GM12891 (cell line): ENCODE results near the gene AP5S1.

Experiments used
- DNase-seq: peaks from one replicate; pipeline ENCODE4 v3.0.0; 2011; ENCODE audit warnings: low spot score; ENCODE audit not compliant: insufficient read length
- FAIRE-seq: peaks from 2 replicates; lab custom pipeline; 2011; peaks lifted over from hg19 to GRCh38; lab: Jason Lieb, UNC
- PAX5 ChIP-seq: IDR thresholded peaks from 2 replicates; pipeline ENCODE4 v1.6.1; 2011; ENCODE audit warnings: low read length, moderate library complexity, mild to moderate bottlenecking; ENCODE audit not compliant: insufficient read depth, severe bottlenecking
- POLR2A ChIP-seq: IDR thresholded peaks from 2 replicates; pipeline ENCODE4 v1.6.1; 2011; ENCODE audit warnings: low read depth, low read length, control low read depth
- POLR2AphosphoS5 ChIP-seq: IDR thresholded peaks from 2 replicates; pipeline ENCODE4 v1.6.1; 2011; ENCODE audit warnings: low read depth, low read length, control low read depth
- POU2F2 ChIP-seq: IDR thresholded peaks from 2 replicates; pipeline ENCODE4 v1.6.1; 2011; ENCODE audit warnings: low read depth, mild to moderate bottlenecking, control low read depth, low read length, moderate library complexity
- SPI1 ChIP-seq: IDR thresholded peaks from 2 replicates; pipeline ENCODE4 v1.6.1; 2011; ENCODE audit warnings: low read depth, low read length, control low read depth
- TAF1 ChIP-seq: IDR thresholded peaks from 2 replicates; pipeline ENCODE4 v1.6.1; 2011; ENCODE audit warnings: low read depth, low read length, control low read depth

AP5S1 gene

DNA sequence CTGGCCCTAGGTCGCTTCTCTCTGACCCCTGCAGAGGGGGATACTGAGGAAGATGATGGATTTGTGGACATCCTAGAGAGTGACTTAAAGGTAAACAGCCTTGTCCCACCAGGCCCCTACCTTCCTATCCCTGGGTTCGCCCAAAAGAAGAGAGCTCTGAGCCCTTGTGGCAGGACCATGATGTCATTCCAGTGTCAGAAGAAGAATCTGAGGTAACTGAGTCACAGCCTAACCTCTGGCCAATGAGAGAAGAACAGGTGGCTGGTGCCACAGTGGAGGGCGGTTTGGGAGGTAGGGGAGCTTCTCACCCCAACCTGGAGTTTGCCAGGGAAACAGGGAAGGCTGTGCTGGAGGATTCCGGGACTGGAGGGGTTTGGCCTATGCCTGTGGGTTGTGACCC is 19.0 kb upstream of the AP5S1 start:
- DNase-seq (no peak), FAIRE-seq (no peak)
- TF ChIP-seq TAF1 (no peak), POLR2AphosphoS5 (no peak), POLR2A (no peak), SPI1 (no peak), POU2F2 (no peak), PAX5 (no peak)

DNA sequence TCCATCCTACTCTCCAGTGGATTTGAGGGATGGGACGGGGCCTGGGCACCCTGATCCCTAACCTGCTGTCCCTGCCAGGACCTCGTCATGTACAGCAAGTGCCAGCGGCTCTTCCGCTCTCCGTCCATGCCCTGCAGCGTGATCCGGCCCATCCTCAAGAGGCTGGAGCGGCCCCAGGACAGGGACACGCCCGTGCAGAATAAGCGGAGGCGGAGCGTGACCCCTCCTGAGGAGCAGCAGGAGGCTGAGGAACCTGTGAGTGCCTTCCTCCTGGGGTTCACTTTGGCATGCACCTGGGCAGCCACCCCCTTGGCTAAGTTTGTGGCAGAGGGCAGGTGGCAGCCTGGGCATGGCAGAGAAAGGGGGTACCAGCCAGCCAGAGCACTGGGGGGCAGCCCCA is 18.5 kb upstream of the AP5S1 start:
- no peak for FAIRE-seq
- DNase-seq, result no peak
- TF ChIP-seq PAX5 (no peak), TAF1 (no peak), POLR2AphosphoS5 (no peak), SPI1 (no peak), POU2F2 (no peak), POLR2A (no peak)

DNA sequence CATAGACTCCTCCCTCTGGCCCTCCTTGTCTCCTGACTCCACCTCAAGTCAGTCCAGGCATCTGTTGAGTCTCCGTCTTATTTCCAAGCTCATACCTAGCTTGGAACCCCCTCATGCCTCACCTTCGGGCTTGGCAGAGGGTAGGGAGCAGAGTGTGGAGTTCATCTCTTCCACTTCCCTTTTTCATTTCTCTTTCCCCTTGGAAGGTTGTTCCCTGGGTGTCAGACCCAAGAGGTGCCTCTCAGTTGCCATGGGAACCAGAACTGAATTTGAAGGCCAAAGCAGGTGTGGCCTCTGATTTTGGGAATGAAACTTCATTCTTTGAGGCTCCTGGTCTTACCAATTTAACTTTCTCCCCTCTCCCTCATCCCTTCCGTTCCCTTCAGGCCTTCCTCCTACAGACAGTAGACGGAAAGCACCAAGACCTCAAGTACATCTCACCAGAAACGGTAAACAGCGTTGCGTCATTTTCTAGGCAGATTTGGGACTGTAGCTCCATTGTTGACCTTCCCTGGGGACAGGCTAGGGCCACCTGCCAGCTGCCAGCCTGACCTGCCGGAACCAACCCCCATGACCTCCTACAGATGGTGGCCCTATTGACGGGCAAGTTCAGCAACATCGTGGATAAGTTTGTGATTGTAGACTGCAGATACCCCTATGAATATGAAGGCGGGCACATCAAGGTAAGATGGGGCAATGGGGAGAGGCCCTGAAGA is 17.7 kb upstream of the AP5S1 start:
- TF ChIP-seq SPI1 (peak; percentile 47), POU2F2 (no peak)
- peak; percentile 16 for FAIRE-seq
- no peak for DNase-seq

DNA sequence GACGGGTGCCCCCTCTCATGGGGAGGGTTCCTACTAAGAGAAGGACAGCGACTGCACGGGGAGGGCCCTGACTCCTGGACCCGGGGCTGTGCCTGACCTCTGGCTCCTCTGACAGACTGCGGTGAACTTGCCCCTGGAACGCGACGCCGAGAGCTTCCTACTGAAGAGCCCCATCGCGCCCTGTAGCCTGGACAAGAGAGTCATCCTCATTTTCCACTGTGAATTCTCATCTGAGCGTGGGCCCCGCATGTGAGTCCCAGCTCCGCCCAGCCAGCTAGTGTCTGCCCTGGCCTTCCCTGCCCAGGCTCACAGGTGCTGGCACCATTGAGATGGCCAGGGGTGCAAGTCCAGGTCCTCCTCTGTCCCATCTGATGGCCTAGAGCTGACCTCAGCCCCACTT is 17.1 kb upstream of the AP5S1 start:
- TF ChIP-seq TAF1, result no peak
- TF ChIP-seq POLR2A, result no peak
- no peak for TF ChIP-seq POLR2AphosphoS5
- TF ChIP-seq POU2F2, result no peak
- DNase-seq (no peak), FAIRE-seq (no peak)

DNA sequence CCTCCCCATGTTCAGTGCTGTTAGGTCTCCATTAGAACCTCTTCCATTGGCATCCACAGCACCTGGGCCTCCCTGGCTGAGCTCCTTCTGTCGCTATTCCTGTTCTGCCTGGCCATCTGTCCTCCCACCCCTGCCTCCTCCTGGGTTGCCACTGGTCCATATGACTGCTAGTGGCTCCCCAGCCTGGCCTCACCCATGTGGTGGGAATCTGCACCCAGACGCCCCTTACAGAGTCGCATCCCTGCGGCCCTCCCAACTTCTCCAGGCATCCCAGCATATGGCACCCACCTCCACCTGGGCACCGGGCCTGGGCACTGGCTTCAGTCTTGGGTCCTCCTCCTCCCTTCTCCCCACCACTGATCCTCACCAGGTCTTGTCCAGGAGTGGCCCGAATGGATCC is 16.5 kb upstream of the AP5S1 start:
- TF ChIP-seq SPI1 (no peak), POLR2A (no peak), POU2F2 (no peak), PAX5 (no peak), TAF1 (no peak), POLR2AphosphoS5 (no peak)
- no peak for DNase-seq
- FAIRE-seq, result no peak

DNA sequence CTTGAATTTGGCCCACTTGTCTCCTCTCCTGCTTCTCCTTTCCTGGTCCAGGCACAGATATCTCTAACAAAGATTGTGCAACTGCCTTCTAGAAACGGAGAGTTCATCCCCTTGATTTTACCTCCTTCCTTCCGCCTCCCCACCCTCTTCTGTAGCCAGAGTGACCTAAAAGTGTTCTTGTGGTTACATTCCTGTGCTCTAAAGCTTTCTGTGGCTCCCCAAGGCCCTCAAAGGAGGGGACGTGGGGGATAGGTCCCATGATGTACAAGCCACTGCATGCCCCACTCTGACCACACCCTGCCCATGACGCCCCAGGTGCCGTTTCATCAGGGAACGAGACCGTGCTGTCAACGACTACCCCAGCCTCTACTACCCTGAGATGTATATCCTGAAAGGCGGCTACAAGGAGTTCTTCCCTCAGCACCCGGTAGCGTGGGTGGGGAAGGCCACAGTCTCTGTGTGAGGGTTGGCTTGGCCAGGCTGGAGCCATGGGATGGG is 16.0 kb upstream of the AP5S1 start:
- no peak for TF ChIP-seq POLR2A
- no peak for TF ChIP-seq POLR2AphosphoS5
- TF ChIP-seq SPI1, result no peak
- TF ChIP-seq POU2F2, result no peak
- no peak for TF ChIP-seq TAF1
- no peak for TF ChIP-seq PAX5
- FAIRE-seq, result no peak
- DNase-seq, result no peak

DNA sequence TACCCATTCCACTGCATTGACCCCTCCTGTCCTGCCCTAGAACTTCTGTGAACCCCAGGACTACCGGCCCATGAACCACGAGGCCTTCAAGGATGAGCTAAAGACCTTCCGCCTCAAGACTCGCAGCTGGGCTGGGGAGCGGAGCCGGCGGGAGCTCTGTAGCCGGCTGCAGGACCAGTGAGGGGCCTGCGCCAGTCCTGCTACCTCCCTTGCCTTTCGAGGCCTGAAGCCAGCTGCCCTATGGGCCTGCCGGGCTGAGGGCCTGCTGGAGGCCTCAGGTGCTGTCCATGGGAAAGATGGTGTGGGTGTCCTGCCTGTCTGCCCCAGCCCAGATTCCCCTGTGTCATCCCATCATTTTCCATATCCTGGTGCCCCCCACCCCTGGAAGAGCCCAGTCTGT is 15.6 kb upstream of the AP5S1 start:
- FAIRE-seq (no peak), DNase-seq (no peak)
- TF ChIP-seq PAX5, result no peak
- TF ChIP-seq TAF1, result no peak
- TF ChIP-seq POLR2AphosphoS5, result no peak
- TF ChIP-seq POU2F2, result no peak
- no peak for TF ChIP-seq POLR2A
- TF ChIP-seq SPI1, result no peak

DNA sequence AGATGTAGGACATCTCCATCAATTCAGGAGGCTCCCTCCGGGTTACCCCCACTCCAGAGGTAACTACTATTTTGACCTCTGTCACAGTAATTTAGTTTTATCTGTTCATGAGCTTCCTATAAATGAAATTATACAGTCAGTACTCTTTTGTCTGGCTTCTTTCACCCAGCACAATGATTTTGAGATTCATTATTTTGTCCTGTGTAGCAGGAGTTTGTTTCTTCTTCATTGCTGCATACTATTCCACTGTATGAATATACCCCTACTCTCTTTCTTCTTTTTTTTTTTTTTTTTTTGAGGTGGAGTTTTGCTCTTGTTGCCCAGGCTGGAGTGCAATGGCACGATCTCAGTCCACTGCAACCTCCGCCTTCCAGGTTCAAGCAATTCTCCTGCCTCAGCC is 11.8 kb upstream of the AP5S1 start:
- FAIRE-seq, result no peak
- TF ChIP-seq TAF1, result no peak
- no peak for DNase-seq

DNA sequence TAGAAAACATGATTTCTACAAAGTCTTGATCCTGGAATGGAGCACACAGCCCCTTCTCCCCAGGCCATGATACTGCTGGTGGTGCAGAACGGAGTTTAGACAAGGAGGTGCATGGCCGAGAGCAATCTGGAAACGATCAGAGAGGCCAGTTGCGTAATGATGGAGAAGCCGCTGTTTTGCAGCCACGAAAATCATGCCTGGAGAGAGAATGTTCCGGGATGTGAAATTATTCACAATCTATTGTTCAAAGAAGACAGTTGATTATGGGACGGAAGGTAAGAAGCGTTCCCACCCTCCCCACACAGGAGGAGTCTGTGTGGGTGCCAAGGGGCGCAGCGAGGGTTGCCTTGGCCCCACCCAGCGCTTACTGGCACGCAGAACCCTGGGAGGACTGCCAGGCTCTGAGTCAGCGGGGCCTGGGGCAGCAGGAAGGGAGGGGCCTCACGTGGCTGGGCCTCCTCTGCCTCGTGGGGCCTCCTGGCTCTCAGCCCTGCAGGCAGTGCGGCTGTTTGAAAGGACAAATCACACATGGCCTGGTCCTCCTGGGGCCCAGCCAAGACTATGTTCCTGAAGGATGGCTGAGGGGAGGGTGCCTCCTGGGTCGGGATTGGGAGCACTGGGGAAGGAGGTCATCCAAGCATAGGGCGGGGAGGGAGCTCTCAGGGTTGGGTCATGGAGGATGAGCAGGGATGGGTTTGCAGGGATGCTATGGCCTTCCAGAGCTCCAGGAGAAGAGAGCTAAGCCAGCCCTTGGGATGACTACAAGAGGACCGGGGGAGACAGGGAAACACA is 8.7 kb upstream of the AP5S1 start:
- TF ChIP-seq POU2F2 (no peak), TAF1 (no peak), PAX5 (no peak), SPI1 (no peak), POLR2AphosphoS5 (no peak)
- FAIRE-seq (no peak), DNase-seq (no peak)

DNA sequence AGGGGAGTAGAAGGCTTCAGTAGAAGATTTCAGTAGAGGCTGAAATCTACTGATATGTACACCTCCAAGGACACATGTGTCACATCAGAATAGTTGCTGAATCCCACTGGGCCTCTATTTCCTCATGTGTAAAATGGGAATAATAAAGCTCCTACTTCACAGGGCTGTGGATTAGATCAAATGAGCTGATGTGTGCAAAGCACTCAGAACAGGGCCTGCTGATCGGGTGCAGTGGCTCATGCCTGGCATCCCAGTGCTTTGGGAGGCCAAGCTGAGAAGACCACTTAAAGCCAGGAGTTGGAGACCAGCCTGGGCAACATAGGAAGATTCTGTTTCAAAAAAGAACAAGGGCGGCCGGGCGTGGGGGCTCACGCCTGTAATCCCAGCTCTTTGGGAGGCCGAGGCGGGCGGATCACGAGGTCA is 8.1 kb upstream of the AP5S1 start:
- no peak for DNase-seq
- TF ChIP-seq PAX5, result no peak
- TF ChIP-seq TAF1, result no peak
- no peak for TF ChIP-seq POLR2AphosphoS5
- TF ChIP-seq POLR2A, result no peak
- TF ChIP-seq POU2F2, result no peak
- no peak for TF ChIP-seq SPI1
- FAIRE-seq, result no peak
